A673 (cell line): ENCODE data around the gene ITSN1.

Experiments used
- EZH2 ChIP-seq: fragments of 200-600 bp; sonication (generic); IDR thresholded peaks from 2 replicates; pipeline ENCODE4 v1.6.1; 2017; ENCODE audit warnings: borderline replicate concordance, low read depth, mild to moderate bottlenecking, mixed read lengths, antibody characterized with exemption, low read length; ENCODE audit not compliant: poor library complexity, severe bottlenecking
- TF ChIP-seq, protein P1 (sequence below): fragments of 300-800, 200-600 bp; sonication (generic); conservative IDR thresholded peaks from 2 replicates; pipeline ENCODE4 v1.5.1; 2017; ENCODE audit warnings: low read depth, mild to moderate bottlenecking, antibody characterized with exemption, low read length, moderate library complexity, mixed read lengths

DNA sequence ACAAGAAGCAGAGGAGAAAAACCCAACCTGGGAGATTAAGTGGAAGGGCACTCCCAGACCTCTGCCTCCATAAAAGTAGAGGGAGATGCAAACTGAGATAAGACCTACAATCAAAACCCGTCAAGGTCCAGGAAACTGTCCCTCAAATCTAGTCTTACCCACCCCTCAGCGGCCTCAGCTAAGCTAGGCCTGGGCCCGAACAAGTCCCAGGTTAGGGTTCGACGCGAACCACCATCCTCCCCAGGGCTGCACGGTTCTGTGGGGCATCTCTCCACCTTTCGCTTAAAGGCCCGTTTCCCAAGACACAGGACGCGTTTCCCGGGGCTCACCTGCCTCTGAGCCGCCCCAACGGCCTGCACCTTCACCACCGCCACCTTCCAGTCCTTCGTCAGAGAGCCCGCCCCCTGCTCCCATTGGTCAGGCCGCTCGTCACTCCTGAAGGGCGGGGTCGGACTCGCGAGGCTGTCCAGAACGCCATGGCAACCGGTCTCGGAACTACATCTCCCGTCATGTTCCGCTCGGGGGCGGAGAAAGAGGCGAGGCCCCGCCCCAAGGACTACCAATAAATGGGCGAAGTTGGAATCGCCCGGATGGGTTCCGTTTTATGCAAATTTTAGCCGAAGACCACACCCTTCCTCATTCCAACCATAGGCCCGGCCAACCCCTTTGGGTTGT, 812 bp upstream of the ITSN1 start, which contains the start of gene CRYZL1:
- TF ChIP-seq, protein P1, sequence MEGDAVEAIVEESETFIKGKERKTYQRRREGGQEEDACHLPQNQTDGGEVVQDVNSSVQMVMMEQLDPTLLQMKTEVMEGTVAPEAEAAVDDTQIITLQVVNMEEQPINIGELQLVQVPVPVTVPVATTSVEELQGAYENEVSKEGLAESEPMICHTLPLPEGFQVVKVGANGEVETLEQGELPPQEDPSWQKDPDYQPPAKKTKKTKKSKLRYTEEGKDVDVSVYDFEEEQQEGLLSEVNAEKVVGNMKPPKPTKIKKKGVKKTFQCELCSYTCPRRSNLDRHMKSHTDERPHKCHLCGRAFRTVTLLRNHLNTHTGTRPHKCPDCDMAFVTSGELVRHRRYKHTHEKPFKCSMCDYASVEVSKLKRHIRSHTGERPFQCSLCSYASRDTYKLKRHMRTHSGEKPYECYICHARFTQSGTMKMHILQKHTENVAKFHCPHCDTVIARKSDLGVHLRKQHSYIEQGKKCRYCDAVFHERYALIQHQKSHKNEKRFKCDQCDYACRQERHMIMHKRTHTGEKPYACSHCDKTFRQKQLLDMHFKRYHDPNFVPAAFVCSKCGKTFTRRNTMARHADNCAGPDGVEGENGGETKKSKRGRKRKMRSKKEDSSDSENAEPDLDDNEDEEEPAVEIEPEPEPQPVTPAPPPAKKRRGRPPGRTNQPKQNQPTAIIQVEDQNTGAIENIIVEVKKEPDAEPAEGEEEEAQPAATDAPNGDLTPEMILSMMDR, result no peak
- TF ChIP-seq EZH2, result no peak
